NCI-H2107 treated with DMSO at 0.1 percent for 48 hours (cell line): ENCODE measurements around the gene DMD.

Experiments
- DNase-seq: peaks from one replicate; lab custom pipeline; 2025; ENCODE audit not compliant: unreplicated experiment; lab: John Stamatoyannopoulos, UW

The DMD gene

GRCh38 chrX:31091819-31092218, 2119.5 kb downstream of the DMD start:
- no peak for DNase-seq

- no peak for DNase-seq
Observed at GRCh38 chrX:31074522-31074921, 2136.8 kb downstream of the DMD start.

GRCh38 chrX:31071725-31072124, 2139.6 kb downstream of the DMD start, which contains the start of gene FTHL17:
TSS of gene FTHL17 (minus strand) at chrX:31072041. CDS start at chrX:31071953, 88 bp downstream.
- no peak for DNase-seq

- no peak for DNase-seq
Observed at GRCh38 chrX:31071262-31071661, 2140.1 kb downstream of the DMD start.

- no peak for DNase-seq
Observed at GRCh38 chrX:31070057-31070468, 2141.3 kb downstream of the DMD start.
